Measurements from ENCODE around the gene FUT4.
"Not testable (repeated sequence)": the region's sequence is repeated elsewhere in the genome, so short reads cannot be mapped to it uniquely, and the experiment has no call there.

Gene FUT4

GRCh38 chr11:94553938-94554337 is 10.2 kb downstream of the FUT4 start:
- ChIA-PET CTCF (no interaction called here), POLR2A (ENCODE audit: low non-redundant PET) (no interaction called here)
- DNase-seq (ENCODE audit: low spot score) = no peak
- TF ChIP-seq, protein P1, sequence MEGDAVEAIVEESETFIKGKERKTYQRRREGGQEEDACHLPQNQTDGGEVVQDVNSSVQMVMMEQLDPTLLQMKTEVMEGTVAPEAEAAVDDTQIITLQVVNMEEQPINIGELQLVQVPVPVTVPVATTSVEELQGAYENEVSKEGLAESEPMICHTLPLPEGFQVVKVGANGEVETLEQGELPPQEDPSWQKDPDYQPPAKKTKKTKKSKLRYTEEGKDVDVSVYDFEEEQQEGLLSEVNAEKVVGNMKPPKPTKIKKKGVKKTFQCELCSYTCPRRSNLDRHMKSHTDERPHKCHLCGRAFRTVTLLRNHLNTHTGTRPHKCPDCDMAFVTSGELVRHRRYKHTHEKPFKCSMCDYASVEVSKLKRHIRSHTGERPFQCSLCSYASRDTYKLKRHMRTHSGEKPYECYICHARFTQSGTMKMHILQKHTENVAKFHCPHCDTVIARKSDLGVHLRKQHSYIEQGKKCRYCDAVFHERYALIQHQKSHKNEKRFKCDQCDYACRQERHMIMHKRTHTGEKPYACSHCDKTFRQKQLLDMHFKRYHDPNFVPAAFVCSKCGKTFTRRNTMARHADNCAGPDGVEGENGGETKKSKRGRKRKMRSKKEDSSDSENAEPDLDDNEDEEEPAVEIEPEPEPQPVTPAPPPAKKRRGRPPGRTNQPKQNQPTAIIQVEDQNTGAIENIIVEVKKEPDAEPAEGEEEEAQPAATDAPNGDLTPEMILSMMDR (conservative IDR thresholded peaks at IDR 0.05; ENCODE audit: low read depth) = no peak
- H3K27ac ChIP-seq = no peak overlapping the region

GRCh38 chr11:94555752-94556329 is 12.1 kb downstream of the FUT4 start:
- CTCF ChIA-PET = interaction anchor here (1.3 kb wide), 1 partner anchor 9 kb away, joined by 5 read pairs; no protein-coding TSS in a partner anchor
- DNase-seq (ENCODE audit: low spot score); POLR2A ChIA-PET (ENCODE audit: low non-redundant PET); H3K27ac ChIP-seq: not testable (repeated sequence)

DNA sequence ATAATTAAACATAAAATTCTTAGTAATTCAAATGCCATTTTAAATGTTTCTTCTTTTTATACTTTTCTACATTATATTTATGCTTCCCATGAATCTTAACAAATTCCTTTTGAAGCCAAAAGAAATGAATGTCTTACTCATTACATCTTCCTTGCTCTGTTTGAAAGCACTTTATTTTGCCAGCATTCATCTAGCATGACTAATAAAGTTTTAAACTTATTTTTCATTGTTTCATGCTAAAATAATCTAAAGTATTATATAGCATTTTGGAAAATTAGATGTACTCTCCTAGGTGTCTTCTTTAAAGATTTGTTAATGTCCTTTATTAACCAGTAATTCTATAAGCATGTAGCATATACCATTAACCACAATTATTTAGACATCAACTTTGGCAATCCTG is 13.7 kb downstream of the FUT4 start:
- no peak for DNase-seq (ENCODE audit: low spot score)
- ChIA-PET POLR2A (ENCODE audit: low non-redundant PET) (no interaction called here), CTCF (no interaction called here)
- TF ChIP-seq, protein P1 (conservative IDR thresholded peaks at IDR 0.05; ENCODE audit: low read depth) = no peak
- no peak overlapping the region for H3K27ac ChIP-seq

- TF ChIP-seq, protein P1 (conservative IDR thresholded peaks at IDR 0.05; ENCODE audit: low read depth) = no peak
- no peak for DNase-seq (ENCODE audit: low spot score)
- ChIA-PET POLR2A (ENCODE audit: low non-redundant PET) (no interaction called here), CTCF (no interaction called here)
- no peak overlapping the region for H3K27ac ChIP-seq
Observed at GRCh38 chr11:94557992-94558391, 14.3 kb downstream of the FUT4 start.

DNA sequence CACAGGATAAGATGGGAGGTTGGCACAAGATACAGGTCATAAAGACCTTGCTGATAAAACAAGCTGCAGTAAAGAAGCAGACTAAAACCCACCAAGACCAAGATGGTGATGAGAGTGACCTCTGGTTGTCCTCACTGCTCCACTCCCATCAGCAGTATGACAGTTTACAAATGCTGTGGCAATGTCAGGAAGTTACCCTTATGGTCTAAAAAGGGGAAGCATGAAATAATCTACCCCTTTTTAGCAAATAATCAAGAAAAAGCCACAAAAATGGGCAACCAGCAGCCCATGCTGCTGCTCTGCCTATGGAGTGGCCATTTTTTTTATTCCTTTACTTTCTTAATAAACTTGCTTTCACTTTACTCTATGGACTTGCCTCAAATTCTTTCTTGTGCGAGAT is 14.7 kb downstream of the FUT4 start:
- POLR2A ChIA-PET (ENCODE audit: low non-redundant PET) = no interaction called here
- no peak for DNase-seq (ENCODE audit: low spot score)
- TF ChIP-seq, protein P1 (conservative IDR thresholded peaks at IDR 0.05; ENCODE audit: low read depth) = no peak
- H3K27ac ChIP-seq = no peak overlapping the region
- CTCF ChIA-PET = interaction anchor here (0.7 kb wide), 1 partner anchor 65 kb away, joined by 3 read pairs; no protein-coding TSS in a partner anchor

DNA sequence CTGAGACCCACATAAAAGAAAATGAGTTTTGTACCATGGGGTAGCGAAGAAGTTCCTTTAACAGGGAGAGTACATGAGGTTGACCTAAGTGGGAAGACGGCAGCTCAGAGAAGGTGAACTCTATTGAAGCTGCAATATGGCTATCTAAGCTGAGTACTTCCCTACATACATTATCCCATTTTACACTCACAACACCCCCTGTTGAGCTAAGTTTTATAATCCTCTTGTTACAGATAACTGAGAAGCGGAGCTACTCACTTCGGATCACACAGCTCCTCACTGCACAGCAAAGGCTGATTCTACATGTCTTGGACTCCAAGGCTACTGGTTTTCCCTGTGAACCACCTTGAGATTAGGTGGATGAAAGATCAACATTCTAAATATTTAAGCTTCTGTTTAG is 15.2 kb downstream of the FUT4 start:
- TF ChIP-seq, protein P1 (conservative IDR thresholded peaks at IDR 0.05; ENCODE audit: low read depth) = no peak
- CTCF ChIA-PET = interaction anchor here (0.7 kb wide), 1 partner anchor 64 kb away, joined by 3 read pairs; no protein-coding TSS in a partner anchor
- H3K27ac ChIP-seq = no peak overlapping the region
- POLR2A ChIA-PET (ENCODE audit: low non-redundant PET) = no interaction called here
- DNase-seq (ENCODE audit: low spot score) = no peak

GRCh38 chr11:94559361-94559760 is 15.6 kb downstream of the FUT4 start:
- POLR2A ChIA-PET (ENCODE audit: low non-redundant PET) = no interaction called here
- TF ChIP-seq, protein P1 (conservative IDR thresholded peaks at IDR 0.05; ENCODE audit: low read depth) = no peak
- CTCF ChIA-PET = interaction anchor here (0.7 kb wide), 1 partner anchor 64 kb away, joined by 3 read pairs; no protein-coding TSS in a partner anchor
- H3K27ac ChIP-seq = no peak overlapping the region
- DNase-seq (ENCODE audit: low spot score) = no peak

All from RWPE1 (cell line).